Epithelial cell of esophagus (primary cell): ENCODE data around the gene HOXA3.

ENCODE experiments used
- DNase-seq: peaks from one replicate; pipeline ENCODE4 v3.0.0; 2010; ENCODE audit warnings: low read depth
- H3K4me3 ChIP-seq: 2 replicates; pipeline ENCODE4 v1.5.1; 2011; ENCODE audit warnings: mild to moderate bottlenecking, low read length, control low read depth
- TF ChIP-seq, protein P1 (sequence below): IDR thresholded peaks from 2 replicates; pipeline ENCODE4 v1.5.1; 2011; ENCODE audit warnings: low read depth, mild to moderate bottlenecking, low read length, control low read depth, inconsistent platforms; ENCODE audit not compliant: insufficient read depth; ENCODE audit errors: missing control alignments

Gene HOXA3

DNA sequence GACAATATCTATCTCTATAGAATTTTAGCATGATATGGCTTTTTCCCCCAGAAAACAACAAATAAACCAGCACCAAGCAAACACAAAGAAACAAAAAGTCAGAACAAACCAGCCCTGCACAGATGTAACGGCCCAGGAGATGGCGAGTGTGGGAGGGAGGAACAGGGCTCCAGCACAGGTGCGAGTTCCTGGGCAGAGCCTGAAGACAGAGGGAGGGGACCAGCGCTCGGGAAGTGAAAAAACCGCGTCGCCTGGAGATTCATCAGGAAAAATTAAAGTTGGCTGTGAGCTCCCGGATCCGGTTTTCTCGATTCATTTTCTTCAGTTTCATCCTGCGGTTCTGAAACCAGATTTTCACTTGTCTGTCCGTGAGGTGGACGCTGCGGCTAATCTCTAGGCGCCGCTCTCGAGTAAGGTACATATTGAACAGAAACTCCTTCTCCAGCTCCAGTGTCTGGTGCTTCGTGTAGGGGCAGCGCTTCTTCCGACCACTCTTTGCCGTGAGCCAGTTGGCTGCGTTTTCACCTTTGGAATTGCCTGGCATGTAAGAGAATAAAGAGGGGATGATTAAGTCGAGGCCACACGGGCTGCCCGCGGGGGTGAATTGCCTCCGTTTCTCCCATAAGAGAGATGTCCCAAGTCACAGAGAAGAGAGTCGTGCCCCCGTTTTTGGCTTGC lies 19.4 kb upstream of the HOXA3 start:
- no peak for DNase-seq
- TF ChIP-seq, protein P1, sequence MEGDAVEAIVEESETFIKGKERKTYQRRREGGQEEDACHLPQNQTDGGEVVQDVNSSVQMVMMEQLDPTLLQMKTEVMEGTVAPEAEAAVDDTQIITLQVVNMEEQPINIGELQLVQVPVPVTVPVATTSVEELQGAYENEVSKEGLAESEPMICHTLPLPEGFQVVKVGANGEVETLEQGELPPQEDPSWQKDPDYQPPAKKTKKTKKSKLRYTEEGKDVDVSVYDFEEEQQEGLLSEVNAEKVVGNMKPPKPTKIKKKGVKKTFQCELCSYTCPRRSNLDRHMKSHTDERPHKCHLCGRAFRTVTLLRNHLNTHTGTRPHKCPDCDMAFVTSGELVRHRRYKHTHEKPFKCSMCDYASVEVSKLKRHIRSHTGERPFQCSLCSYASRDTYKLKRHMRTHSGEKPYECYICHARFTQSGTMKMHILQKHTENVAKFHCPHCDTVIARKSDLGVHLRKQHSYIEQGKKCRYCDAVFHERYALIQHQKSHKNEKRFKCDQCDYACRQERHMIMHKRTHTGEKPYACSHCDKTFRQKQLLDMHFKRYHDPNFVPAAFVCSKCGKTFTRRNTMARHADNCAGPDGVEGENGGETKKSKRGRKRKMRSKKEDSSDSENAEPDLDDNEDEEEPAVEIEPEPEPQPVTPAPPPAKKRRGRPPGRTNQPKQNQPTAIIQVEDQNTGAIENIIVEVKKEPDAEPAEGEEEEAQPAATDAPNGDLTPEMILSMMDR: no peak
- no peak overlapping the region for H3K4me3 ChIP-seq

DNA sequence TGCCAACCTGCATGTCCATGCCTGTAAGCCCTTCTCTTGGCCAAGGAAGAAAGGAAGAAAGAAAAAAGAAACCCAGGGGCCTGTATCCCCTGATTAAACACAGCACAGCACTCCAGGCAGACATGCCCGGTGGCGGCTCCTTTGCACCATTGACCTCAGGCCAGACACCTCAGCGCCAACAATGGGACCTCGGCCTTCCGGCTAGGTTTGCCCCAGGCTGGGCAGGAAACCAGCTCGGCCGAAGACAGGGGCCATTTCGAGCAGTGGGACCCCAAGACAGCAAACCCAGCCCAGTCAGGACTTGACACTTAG lies 18.9 kb upstream of the HOXA3 start:
- TF ChIP-seq, protein P1: no peak
- no peak overlapping the region for H3K4me3 ChIP-seq
- no peak for DNase-seq

- TF ChIP-seq, protein P1: no peak
- H3K4me3 ChIP-seq: no peak overlapping the region
- no peak for DNase-seq
Measured at GRCh38 chr7:27170426-27171324, 18.3 kb upstream of the HOXA3 start.

GRCh38 chr7:27169658-27170425 lies 17.5 kb upstream of the HOXA3 start:
- TF ChIP-seq, protein P1: no peak
- H3K4me3 ChIP-seq: no peak overlapping the region
- DNase-seq: no peak

DNA sequence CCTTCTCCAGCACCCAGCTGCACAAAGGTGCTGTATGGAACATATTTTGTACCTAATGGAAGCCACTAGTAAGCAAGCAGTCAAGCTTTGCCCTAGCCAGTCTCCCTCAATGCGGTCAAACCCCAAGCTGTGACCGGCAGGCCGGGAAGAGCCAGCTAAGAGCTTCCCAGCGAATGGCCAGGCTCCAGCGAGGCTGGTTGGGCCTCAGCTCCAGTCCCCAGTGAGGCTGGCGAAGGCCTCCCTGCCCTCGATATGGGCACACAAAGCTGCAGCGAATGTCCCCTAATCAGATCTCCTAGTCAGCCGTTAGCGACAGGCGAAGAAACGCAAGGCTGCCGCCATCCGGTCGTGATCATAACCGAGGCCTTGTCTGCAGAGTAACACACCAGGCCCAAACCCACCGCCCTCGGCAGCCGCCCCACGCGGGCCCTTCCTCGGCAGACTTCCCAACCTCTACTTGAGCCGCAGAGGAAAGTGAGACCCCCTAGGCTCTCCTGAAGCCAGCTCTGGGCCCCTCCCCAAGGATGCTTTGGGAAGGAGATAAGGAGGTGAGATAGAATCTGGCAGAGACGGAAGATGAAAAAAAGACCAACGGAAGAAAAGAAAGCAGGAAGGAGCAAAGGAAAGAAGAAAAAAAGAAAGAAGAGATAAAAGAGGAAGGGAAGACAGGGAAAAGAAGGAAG lies 16.0 kb upstream of the HOXA3 start:
- TF ChIP-seq, protein P1: no peak
- H3K4me3 ChIP-seq: no peak overlapping the region
- DNase-seq: no peak

GRCh38 chr7:27167916-27168264 lies 15.5 kb upstream of the HOXA3 start:
- TF ChIP-seq, protein P1: no peak
- H3K4me3 ChIP-seq: no peak overlapping the region
- no peak for DNase-seq
